ENCODE data around the gene GNG13.

DNA sequence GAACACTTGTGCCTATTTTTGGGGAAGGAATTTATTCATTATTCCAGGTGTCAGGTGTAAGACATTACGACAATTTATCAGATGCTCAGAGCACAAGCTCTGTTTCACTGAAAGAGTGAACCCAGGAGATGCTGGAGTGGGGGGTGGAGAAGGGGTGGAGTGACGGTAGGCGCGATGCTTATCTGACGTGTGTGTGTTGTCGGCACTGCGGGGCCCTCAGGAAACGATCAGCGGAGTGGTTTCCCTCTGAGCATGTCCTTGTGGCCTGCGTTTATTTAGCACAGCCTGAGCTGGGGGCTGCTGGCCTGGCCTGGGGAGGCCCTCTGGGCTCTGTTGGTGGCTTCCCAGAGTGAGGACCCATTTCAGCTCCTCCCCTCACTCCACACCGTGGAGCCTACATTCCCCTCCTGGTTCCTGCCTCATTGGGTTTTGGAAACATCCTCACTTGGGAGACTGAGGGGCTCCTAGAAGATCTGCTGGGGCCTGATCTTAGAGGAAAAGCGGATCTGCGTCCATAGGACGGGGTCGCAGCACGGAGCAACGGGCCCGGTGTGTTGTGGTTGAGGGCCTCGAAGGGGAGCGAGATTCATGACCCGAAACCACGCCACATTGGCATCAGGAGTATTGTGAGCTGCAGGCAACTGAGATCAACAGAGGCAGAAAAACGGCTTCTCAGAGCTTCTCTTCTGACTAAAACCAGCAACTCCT is 19.0 kb upstream of the GNG13 start:
- TF ChIP-seq, protein P1, sequence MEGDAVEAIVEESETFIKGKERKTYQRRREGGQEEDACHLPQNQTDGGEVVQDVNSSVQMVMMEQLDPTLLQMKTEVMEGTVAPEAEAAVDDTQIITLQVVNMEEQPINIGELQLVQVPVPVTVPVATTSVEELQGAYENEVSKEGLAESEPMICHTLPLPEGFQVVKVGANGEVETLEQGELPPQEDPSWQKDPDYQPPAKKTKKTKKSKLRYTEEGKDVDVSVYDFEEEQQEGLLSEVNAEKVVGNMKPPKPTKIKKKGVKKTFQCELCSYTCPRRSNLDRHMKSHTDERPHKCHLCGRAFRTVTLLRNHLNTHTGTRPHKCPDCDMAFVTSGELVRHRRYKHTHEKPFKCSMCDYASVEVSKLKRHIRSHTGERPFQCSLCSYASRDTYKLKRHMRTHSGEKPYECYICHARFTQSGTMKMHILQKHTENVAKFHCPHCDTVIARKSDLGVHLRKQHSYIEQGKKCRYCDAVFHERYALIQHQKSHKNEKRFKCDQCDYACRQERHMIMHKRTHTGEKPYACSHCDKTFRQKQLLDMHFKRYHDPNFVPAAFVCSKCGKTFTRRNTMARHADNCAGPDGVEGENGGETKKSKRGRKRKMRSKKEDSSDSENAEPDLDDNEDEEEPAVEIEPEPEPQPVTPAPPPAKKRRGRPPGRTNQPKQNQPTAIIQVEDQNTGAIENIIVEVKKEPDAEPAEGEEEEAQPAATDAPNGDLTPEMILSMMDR (IDR thresholded peaks at IDR 0.05): no peak
- TF ChIP-seq POLR2A (IDR thresholded peaks at IDR 0.05): no peak
- TF ChIP-seq EP300 (IDR thresholded peaks at IDR 0.05): no peak

Measured in ovary (tissue), 3 donors.